ENCODE results near the gene CDH22. TPM values are rescaled to one million over a fixed set of nuclear protein-coding genes. Genes with fewer than 3 reads are reported as not detected.

CDH22 gene
- total and polyA plus RNA-seq, 10 of the 15 experiments (the other 5 are each of a cell fraction or from before 2014, with no cell fraction given) = not detected

DNA sequence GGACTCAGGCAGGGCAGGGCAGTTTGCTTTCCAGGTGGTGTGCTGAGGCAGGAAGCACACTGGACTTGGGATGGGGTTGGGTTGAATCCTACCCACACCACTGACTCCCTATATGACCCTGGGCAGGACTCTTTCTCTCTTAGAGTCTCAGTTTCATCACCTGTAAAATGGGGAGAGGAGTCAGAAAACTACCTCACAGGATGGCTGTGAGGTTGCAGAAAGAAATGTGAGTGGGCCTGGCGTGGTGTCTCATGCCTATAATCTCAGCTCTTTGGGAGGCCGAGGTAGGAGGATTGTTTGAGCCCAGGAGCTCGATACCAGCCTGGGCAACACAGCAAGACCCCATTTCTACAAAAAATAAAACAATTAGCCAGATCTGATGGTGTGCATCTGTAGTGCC, 122.9 kb downstream of the CDH22 start:
- H3K9me3 ChIP-seq (replicated peaks; ENCODE audit: control insufficient read depth, insufficient read depth, low read length) = no peaks in the 10 kb centered on the region
- no peak overlapping the region for H3K27ac ChIP-seq (ENCODE audit: control insufficient read depth, insufficient read depth)
- H3K4me1 ChIP-seq (ENCODE audit: control insufficient read depth, insufficient read depth, low read length) = no peaks in the 10 kb centered on the region
- ChIA-PET RAD21 (ENCODE audit: unreplicated experiment) (no interaction called here), CTCF (interaction anchor here (0.7 kb wide), 1 partner anchor 11 kb away, joined by 3 read pairs; no protein-coding TSS in a partner anchor), SMC1A (ENCODE audit: uncharacterized antibody, unreplicated experiment) (no interaction called here), POLR2A (no interaction called here)
- TF ChIP-seq, protein P1, sequence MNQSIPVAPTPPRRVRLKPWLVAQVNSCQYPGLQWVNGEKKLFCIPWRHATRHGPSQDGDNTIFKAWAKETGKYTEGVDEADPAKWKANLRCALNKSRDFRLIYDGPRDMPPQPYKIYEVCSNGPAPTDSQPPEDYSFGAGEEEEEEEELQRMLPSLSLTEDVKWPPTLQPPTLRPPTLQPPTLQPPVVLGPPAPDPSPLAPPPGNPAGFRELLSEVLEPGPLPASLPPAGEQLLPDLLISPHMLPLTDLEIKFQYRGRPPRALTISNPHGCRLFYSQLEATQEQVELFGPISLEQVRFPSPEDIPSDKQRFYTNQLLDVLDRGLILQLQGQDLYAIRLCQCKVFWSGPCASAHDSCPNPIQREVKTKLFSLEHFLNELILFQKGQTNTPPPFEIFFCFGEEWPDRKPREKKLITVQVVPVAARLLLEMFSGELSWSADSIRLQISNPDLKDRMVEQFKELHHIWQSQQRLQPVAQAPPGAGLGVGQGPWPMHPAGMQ (IDR thresholded peaks at IDR 0.05; ENCODE audit: borderline replicate concordance) = no peak
- no peak for TF ChIP-seq MTA2 (IDR thresholded peaks at IDR 0.05; ENCODE audit: low read depth)
- FAIRE-seq (no peak), ATAC-seq (no peak), DNase-seq (ENCODE audit: low read depth, low spot score) (no peak)
- intact Hi-C loops (cut with micrococcal nuclease; ENCODE audit: unreplicated experiment) (no loop called here), in situ Hi-C loops (cut with MboI) (no loop called here)
- peaks cover 2 to 3% of the 10 kb centered on the region in 2 experiments; a peak in 3 of 4 replicates for H3K27me3 ChIP-seq (replicated peaks in 1 of 2; ENCODE audit: control insufficient read depth in 2 of 2, insufficient read depth in 2 of 2, low read length in 1 of 2)
- 0% methylated on average over 3 of the region's 3 CpGs for WGBS (ENCODE audit: insufficient coverage, insufficient replicate concordance, low lambda C conversion rate, missing lambda C conversion rate)
- no peaks in the 10 kb centered on the region for H4K20me1 ChIP-seq (ENCODE audit: control insufficient read depth, insufficient read depth)
- no peaks in the 10 kb centered on the region for H3K36me3 ChIP-seq (ENCODE audit: control insufficient read depth in 2 of 2, insufficient read depth in 2 of 2, low read length in 1 of 2)
- BruUV-seq (replicated peaks) = no TSS peak
- H3K79me2 ChIP-seq (ENCODE audit: control insufficient read depth, insufficient read depth, low read length) = no peaks in the 10 kb centered on the region
- no peak overlapping the region for H3K9ac ChIP-seq (ENCODE audit: control insufficient read depth, insufficient read depth, low read length)
- no peak overlapping the region for H3K4me3 ChIP-seq
- no peak overlapping the region for H3K4me2 ChIP-seq (ENCODE audit: control insufficient read depth, insufficient read depth)
- H2AFZ ChIP-seq (ENCODE audit: control insufficient read depth, low read depth, low read length) = no peak overlapping the region

DNA sequence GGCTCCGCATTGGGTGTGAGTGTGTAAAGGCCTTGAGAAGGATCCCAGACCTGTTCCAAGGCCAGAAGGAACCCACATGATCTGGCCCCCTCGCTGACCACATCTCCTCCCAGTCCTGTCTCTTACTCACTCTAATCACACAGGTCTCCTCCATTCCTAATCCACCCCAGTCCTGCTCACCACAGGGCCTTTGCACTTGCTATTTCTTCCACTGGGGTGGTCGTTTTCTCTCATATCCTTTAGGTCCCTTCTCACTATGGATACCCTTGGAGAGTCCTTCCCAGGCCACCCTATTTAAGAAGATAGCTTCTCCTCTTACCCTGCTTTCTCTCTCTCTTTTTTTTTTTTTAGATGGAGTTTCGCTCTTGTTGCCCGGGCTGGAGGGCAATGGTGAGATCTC, 124.5 kb downstream of the CDH22 start:
- ChIA-PET CTCF (no interaction called here), SMC1A (ENCODE audit: uncharacterized antibody, unreplicated experiment) (no interaction called here), POLR2A (no interaction called here), RAD21 (ENCODE audit: unreplicated experiment) (no interaction called here)
- Histone ChIP-seq H3K36me3 (ENCODE audit: control insufficient read depth in 2 of 2, insufficient read depth in 2 of 2, low read length in 1 of 2) (no peaks in the 10 kb centered on the region), H3K9ac (ENCODE audit: control insufficient read depth, insufficient read depth, low read length) (no peak overlapping the region), H3K4me3 (no peak overlapping the region), H3K4me1 (ENCODE audit: control insufficient read depth, insufficient read depth, low read length) (no peaks in the 10 kb centered on the region), H3K27me3 (replicated peaks in 1 of 2; ENCODE audit: control insufficient read depth in 2 of 2, insufficient read depth in 2 of 2, low read length in 1 of 2) (peaks cover 2 to 6% of the 10 kb centered on the region in 2 experiments), H3K4me2 (ENCODE audit: control insufficient read depth, insufficient read depth) (no peak overlapping the region), H3K79me2 (ENCODE audit: control insufficient read depth, insufficient read depth, low read length) (no peaks in the 10 kb centered on the region), H2AFZ (ENCODE audit: control insufficient read depth, low read depth, low read length) (no peak overlapping the region), H3K27ac (ENCODE audit: control insufficient read depth, insufficient read depth) (no peak overlapping the region), H4K20me1 (ENCODE audit: control insufficient read depth, insufficient read depth) (no peaks in the 10 kb centered on the region), H3K9me3 (replicated peaks; ENCODE audit: control insufficient read depth, insufficient read depth, low read length) (no peaks in the 10 kb centered on the region)
- no peak for DNase-seq (ENCODE audit: low read depth, low spot score)
- FAIRE-seq = no peak
- BruUV-seq (replicated peaks) = no TSS peak
- WGBS (ENCODE audit: insufficient coverage, insufficient replicate concordance, low lambda C conversion rate, missing lambda C conversion rate) = 26% methylated on average over 3 of the region's 5 CpGs
- in situ Hi-C loops (cut with MboI) = no loop called here
- intact Hi-C loops (cut with micrococcal nuclease; ENCODE audit: unreplicated experiment) = no loop called here
- ATAC-seq = no peak
- TF ChIP-seq SMC3 (IDR thresholded peaks at IDR 0.05; ENCODE audit: borderline replicate concordance, low read length) = no peak
- TF ChIP-seq ZNF384 (IDR thresholded peaks at IDR 0.05; ENCODE audit: borderline replicate concordance, low read depth, low read length) = no peak
- TF ChIP-seq CREB1 (IDR thresholded peaks at IDR 0.05; ENCODE audit: low read depth) = no peak
- TF ChIP-seq CHD4 (IDR thresholded peaks at IDR 0.05) = no peak
- TF ChIP-seq, protein P2, sequence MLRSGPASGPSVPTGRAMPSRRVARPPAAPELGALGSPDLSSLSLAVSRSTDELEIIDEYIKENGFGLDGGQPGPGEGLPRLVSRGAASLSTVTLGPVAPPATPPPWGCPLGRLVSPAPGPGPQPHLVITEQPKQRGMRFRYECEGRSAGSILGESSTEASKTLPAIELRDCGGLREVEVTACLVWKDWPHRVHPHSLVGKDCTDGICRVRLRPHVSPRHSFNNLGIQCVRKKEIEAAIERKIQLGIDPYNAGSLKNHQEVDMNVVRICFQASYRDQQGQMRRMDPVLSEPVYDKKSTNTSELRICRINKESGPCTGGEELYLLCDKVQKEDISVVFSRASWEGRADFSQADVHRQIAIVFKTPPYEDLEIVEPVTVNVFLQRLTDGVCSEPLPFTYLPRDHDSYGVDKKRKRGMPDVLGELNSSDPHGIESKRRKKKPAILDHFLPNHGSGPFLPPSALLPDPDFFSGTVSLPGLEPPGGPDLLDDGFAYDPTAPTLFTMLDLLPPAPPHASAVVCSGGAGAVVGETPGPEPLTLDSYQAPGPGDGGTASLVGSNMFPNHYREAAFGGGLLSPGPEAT (IDR thresholded peaks at IDR 0.05; ENCODE audit: low read depth) = no peak
- no peak for TF ChIP-seq EZH2 (IDR thresholded peaks at IDR 0.05; ENCODE audit: borderline replicate concordance, control insufficient read depth, low read depth, low read length)
- TF ChIP-seq, protein P3, sequence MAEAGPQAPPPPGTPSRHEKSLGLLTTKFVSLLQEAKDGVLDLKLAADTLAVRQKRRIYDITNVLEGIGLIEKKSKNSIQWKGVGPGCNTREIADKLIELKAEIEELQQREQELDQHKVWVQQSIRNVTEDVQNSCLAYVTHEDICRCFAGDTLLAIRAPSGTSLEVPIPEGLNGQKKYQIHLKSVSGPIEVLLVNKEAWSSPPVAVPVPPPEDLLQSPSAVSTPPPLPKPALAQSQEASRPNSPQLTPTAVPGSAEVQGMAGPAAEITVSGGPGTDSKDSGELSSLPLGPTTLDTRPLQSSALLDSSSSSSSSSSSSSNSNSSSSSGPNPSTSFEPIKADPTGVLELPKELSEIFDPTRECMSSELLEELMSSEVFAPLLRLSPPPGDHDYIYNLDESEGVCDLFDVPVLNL (IDR thresholded peaks at IDR 0.05; ENCODE audit: low read depth, low read length) = no peak
- TF ChIP-seq, protein P4, sequence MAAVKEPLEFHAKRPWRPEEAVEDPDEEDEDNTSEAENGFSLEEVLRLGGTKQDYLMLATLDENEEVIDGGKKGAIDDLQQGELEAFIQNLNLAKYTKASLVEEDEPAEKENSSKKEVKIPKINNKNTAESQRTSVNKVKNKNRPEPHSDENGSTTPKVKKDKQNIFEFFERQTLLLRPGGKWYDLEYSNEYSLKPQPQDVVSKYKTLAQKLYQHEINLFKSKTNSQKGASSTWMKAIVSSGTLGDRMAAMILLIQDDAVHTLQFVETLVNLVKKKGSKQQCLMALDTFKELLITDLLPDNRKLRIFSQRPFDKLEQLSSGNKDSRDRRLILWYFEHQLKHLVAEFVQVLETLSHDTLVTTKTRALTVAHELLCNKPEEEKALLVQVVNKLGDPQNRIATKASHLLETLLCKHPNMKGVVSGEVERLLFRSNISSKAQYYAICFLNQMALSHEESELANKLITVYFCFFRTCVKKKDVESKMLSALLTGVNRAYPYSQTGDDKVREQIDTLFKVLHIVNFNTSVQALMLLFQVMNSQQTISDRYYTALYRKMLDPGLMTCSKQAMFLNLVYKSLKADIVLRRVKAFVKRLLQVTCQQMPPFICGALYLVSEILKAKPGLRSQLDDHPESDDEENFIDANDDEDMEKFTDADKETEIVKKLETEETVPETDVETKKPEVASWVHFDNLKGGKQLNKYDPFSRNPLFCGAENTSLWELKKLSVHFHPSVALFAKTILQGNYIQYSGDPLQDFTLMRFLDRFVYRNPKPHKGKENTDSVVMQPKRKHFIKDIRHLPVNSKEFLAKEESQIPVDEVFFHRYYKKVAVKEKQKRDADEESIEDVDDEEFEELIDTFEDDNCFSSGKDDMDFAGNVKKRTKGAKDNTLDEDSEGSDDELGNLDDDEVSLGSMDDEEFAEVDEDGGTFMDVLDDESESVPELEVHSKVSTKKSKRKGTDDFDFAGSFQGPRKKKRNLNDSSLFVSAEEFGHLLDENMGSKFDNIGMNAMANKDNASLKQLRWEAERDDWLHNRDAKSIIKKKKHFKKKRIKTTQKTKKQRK (IDR thresholded peaks at IDR 0.05; ENCODE audit: low read depth, low read length) = no peak

All from GM12878 (cell line).